ENCODE results near the gene ZNF22.

ZNF22 gene

GRCh38 chr10:45000752-45001380 is at the start of gene ZNF22:
Gene ZNF22 (plus strand): TSS chr10:45000923. CDS start chr10:45003369, 2,446 bp downstream.
- no peak for DNase-seq

- no peak for DNase-seq
Observed at GRCh38 chr10:44951576-44952226, 49.0 kb upstream of the ZNF22 start.

- DNase-seq: no peak
Observed at GRCh38 chr10:44952779-44953231, 47.9 kb upstream of the ZNF22 start.

GRCh38 chr10:44954042-44954441 is 46.7 kb upstream of the ZNF22 start:
- no peak for DNase-seq

- DNase-seq: no peak
Observed at GRCh38 chr10:44954962-44955361, 45.8 kb upstream of the ZNF22 start.

- DNase-seq: no peak
Observed at GRCh38 chr10:44955413-44956070, 45.2 kb upstream of the ZNF22 start.

GRCh38 chr10:44956226-44956625 is 44.5 kb upstream of the ZNF22 start:
- DNase-seq: no peak

GRCh38 chr10:44956717-44957706 is 43.7 kb upstream of the ZNF22 start:
- DNase-seq: no peak

- no peak for DNase-seq
Observed at GRCh38 chr10:44958196-44958897, 42.4 kb upstream of the ZNF22 start.

GRCh38 chr10:44958898-44959246 is 41.9 kb upstream of the ZNF22 start:
- DNase-seq: no peak

- DNase-seq: peak; percentile 66
Observed at GRCh38 chr10:44959247-44960087, 41.3 kb upstream of the ZNF22 start, which contains the start of gene RASSF4. Gene RASSF4 (plus strand): TSS chr10:44959802. CDS start chr10:44970203, 10,401 bp downstream.

GRCh38 chr10:44960088-44960460 is 40.6 kb upstream of the ZNF22 start:
- no peak for DNase-seq

GRCh38 chr10:44960482-44961229 is 40.1 kb upstream of the ZNF22 start:
- DNase-seq: no peak

- DNase-seq: no peak
Observed at GRCh38 chr10:44961230-44961571, 39.5 kb upstream of the ZNF22 start.

GRCh38 chr10:44961931-44962750 is 38.6 kb upstream of the ZNF22 start:
- DNase-seq: no peak

GRCh38 chr10:44962870-44963738 is 37.6 kb upstream of the ZNF22 start:
- peak; percentile 42 for DNase-seq

GRCh38 chr10:44963772-44964633 is 36.7 kb upstream of the ZNF22 start:
- no peak for DNase-seq

GRCh38 chr10:44965104-44965503 is 35.6 kb upstream of the ZNF22 start:
- DNase-seq: no peak

All from NCI-H2107 (cell line).